Tibial artery (tissue), 4 donors: ENCODE results near the gene PARM1.

Experiments used
- DNase-seq, 2 donors: peaks; one replicate each; pipeline ENCODE4 v3.0.0-alpha.2; 2019
- H3K27ac ChIP-seq, 2 donors: fragments of 200-600 bp; sonication (generic) in 1 of 2; 1 replicate in 1 of 2; 2 replicates in 1 of 2; pipeline ENCODE4 v1.5.1; 2018 to 2019; ENCODE audit warnings: mild to moderate bottlenecking in 1 of 2
- H3K27me3 ChIP-seq, 2 donors: fragments of 200-600 bp; sonication (generic) in 1 of 2; one replicate each; pipeline versions ENCODE4 v1.5.1 to v1.6.0; 2016 to 2019
- H3K36me3 ChIP-seq, 3 donors: fragments of 200-600 bp; sonication (generic) in 2 of 3; one replicate each; pipeline ENCODE4 v1.5.1; 2016 to 2019; ENCODE audit warnings: mild to moderate bottlenecking in 2 of 3
- H3K4me1 ChIP-seq, 4 donors: fragments of 200-600 bp; sonication (generic) in 2 of 4; 1 replicate in 3 of 4; 2 replicates in 1 of 4; pipeline ENCODE4 v1.5.1; 2016 to 2019
- H3K4me3 ChIP-seq, 2 donors: fragments of 200-600 bp; sonication (generic) in 1 of 2; 1 replicate in 1 of 2; 2 replicates in 1 of 2; pipeline ENCODE4 v1.5.1; 2018 to 2019; ENCODE audit warnings: mild to moderate bottlenecking in 2 of 2
- H3K9me3 ChIP-seq, 3 donors: fragments of 200-600 bp; sonication (generic) in 1 of 3; one replicate each; pipeline ENCODE4 v1.5.1; 2016 to 2019
- CTCF ChIP-seq, 2 experiments: fragments of 200-600 bp in 1 of 2; fragments of 450-650 bp in 1 of 2; IDR thresholded peaks; one replicate each; pipeline ENCODE4 v1.5.1; 2017 to 2019; ENCODE audit warnings: antibody characterized with exemption in 2 of 2, mild to moderate bottlenecking in 1 of 2, moderate library complexity in 1 of 2
- intact Hi-C: fragments of 100-400 bp; cut with DNase I; formaldehyde crosslinking; loops from one replicate; pipeline ENCODE4 v1.15.0; 2023; ENCODE audit warnings: low total_unique reads

Gene PARM1

GRCh38 chr4:74919783-74920182 is 13.1 kb upstream of the PARM1 start:
- Histone ChIP-seq H3K4me3 (no peak overlapping the region), H3K36me3 (no peaks in the 10 kb centered on the region), H3K27me3 (no peaks in the 10 kb centered on the region), H3K27ac (no peak overlapping the region), H3K4me1 (peaks cover 0 to 13% (median 0%) of the 10 kb centered on the region in 4 donors), H3K9me3 (no peaks in the 10 kb centered on the region)
- DNase-seq = no peak
- intact Hi-C loops = no loop called here
- TF ChIP-seq CTCF (IDR thresholded peaks at IDR 0.05) = no peak

GRCh38 chr4:74920704-74921103 is 12.2 kb upstream of the PARM1 start:
- H3K9me3 ChIP-seq = no peaks in the 10 kb centered on the region
- H3K4me1 ChIP-seq = peaks cover 0 to 13% (median 0%) of the 10 kb centered on the region in 4 donors
- H3K27me3 ChIP-seq = no peaks in the 10 kb centered on the region
- intact Hi-C loops = no loop called here
- DNase-seq = no peak
- no peak overlapping the region for H3K4me3 ChIP-seq
- no peak overlapping the region for H3K27ac ChIP-seq
- no peak for TF ChIP-seq CTCF (IDR thresholded peaks at IDR 0.05)
- H3K36me3 ChIP-seq = no peaks in the 10 kb centered on the region

GRCh38 chr4:74921490-74921889 is 11.4 kb upstream of the PARM1 start:
- Histone ChIP-seq H3K4me1 (peaks cover 0 to 13% (median 0%) of the 10 kb centered on the region in 4 donors), H3K4me3 (no peak overlapping the region), H3K27me3 (no peaks in the 10 kb centered on the region), H3K9me3 (no peaks in the 10 kb centered on the region), H3K36me3 (no peaks in the 10 kb centered on the region), H3K27ac (no peak overlapping the region)
- intact Hi-C loops = no loop called here
- no peak for DNase-seq
- TF ChIP-seq CTCF (IDR thresholded peaks at IDR 0.05) = no peak

GRCh38 chr4:74926007-74926406 is 6.9 kb upstream of the PARM1 start:
- Histone ChIP-seq H3K36me3 (no peaks in the 10 kb centered on the region), H3K27ac (no peak overlapping the region), H3K4me1 (no peaks in the 10 kb centered on the region), H3K9me3 (no peaks in the 10 kb centered on the region), H3K4me3 (no peak overlapping the region), H3K27me3 (no peaks in the 10 kb centered on the region)
- intact Hi-C loops = no loop called here
- no peak for TF ChIP-seq CTCF (IDR thresholded peaks at IDR 0.05)
- no peak for DNase-seq

- no peaks in the 10 kb centered on the region for H3K36me3 ChIP-seq
- no peak for DNase-seq
- no peaks in the 10 kb centered on the region for H3K9me3 ChIP-seq
- intact Hi-C loops = loop anchor here (5.0 kb wide), 1 partner anchor 562 kb away; no protein-coding TSS in a partner anchor
- no peak for TF ChIP-seq CTCF (IDR thresholded peaks at IDR 0.05)
- peaks cover 0 to 7% (median 2%) of the 10 kb centered on the region in 4 donors for H3K4me1 ChIP-seq
- no peak overlapping the region for H3K4me3 ChIP-seq
- H3K27me3 ChIP-seq = no peaks in the 10 kb centered on the region
- H3K27ac ChIP-seq = no peak overlapping the region
Measured at GRCh38 chr4:74930162-74930561, 2.8 kb upstream of the PARM1 start.

GRCh38 chr4:74931376-74931775 is 1.5 kb upstream of the PARM1 start:
- no peak overlapping the region for H3K4me3 ChIP-seq
- intact Hi-C loops = loop anchor here (5.0 kb wide), 1 partner anchor 561 kb away; no protein-coding TSS in a partner anchor
- no peaks in the 10 kb centered on the region for H3K36me3 ChIP-seq
- no peaks in the 10 kb centered on the region for H3K9me3 ChIP-seq
- H3K4me1 ChIP-seq = peaks cover 0 to 15% (median 6%) of the 10 kb centered on the region in 4 donors
- DNase-seq = no peak
- H3K27me3 ChIP-seq = no peaks in the 10 kb centered on the region
- no peak for TF ChIP-seq CTCF (IDR thresholded peaks at IDR 0.05)
- H3K27ac ChIP-seq = no peak overlapping the region
